ENCODE results near the gene ZNF800.

- TF ChIP-seq CTCF (IDR thresholded peaks at IDR 0.05; ENCODE audit: poor library complexity) (no peak), EZH2phosphoT487 (IDR thresholded peaks at IDR 0.05; ENCODE audit: low read depth, severe bottlenecking, unreplicated experiment) (no peak)
Measured at GRCh38 chr7:127390817-127391590, 1.5 kb downstream of the ZNF800 start.
